Measurements from ENCODE around the gene C6orf62. TPM values are rescaled to one million over a fixed set of nuclear protein-coding genes. Genes with fewer than 3 reads are reported as not detected.

C6orf62 gene
- total RNA-seq, 1 donor from 2014 or later = 120 TPM

Other genes with a start within 250 kb of the C6orf62 start
- gene GPLD1, start 229.6 kb downstream of the C6orf62 start, total RNA-seq = 3.1 TPM
- 15.5 TPM for gene ALDH5A1, start 224.2 kb downstream of the C6orf62 start, total RNA-seq
- gene KIAA0319, start 73.0 kb downstream of the C6orf62 start, total RNA-seq = 1.1 TPM
- 42.3 TPM for gene TDP2, start 52.3 kb downstream of the C6orf62 start, total RNA-seq
- gene ACOT13, start 52.1 kb downstream of the C6orf62 start, total RNA-seq = 28.1 TPM
- gene GMNN, start 55.8 kb upstream of the C6orf62 start, total RNA-seq = 10.0 TPM
- not detected for gene ARMH2, start 79.8 kb upstream of the C6orf62 start, total RNA-seq
- gene RIPOR2, start 216.8 kb upstream of the C6orf62 start, total RNA-seq = 25.6 TPM